Amniotic stem cell (primary cell): ENCODE measurements around the gene SPTB.

Experiments
- DNase-seq: peaks from one replicate; lab custom pipeline; 2025; lab: John Stamatoyannopoulos, UW

Gene SPTB

DNA sequence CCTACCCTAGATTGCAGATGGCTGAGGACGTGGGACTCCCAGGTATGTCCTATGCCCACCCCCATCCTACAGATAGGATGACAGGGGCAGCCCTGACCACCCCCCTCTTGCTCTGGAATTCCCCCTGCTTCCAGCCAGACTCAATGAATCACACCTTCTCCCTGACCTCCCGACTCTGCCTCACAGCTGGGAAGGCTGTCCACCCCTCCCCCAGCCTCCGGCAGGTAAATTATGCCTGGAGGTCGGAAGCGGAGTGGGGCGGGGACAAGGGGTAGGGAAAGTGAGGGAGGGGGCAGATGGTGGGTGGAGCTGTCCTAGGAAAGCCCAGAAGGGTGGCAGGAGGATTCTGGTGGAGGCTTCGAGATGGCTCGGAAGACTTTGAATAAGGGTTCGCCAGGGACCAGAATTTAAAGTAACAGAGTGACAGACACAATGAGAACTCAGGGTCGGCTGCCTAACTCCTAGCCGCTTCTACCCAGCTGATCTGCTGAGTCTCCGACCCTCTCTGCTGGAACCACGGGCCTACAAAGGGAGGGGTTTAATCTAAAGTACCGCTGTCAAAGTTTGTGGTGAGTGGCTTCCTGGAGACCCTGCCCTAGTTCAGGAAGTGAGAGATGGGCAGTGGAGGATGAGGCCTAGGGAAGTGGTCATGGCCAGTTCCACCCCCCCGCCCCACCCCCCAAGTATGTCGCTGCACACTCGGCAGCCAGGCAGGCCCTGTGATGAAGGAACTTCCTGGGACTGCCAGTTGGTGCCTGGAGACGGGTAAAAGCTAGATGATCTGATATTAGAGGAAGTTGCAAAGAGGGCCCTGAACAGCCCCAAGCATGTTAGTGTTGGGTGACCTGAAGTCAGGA, 171.3 kb downstream of the SPTB start:
- DNase-seq = no peak

- no peak for DNase-seq
Observed at GRCh38 chr14:64707661-64708060, 172.0 kb downstream of the SPTB start.

DNA sequence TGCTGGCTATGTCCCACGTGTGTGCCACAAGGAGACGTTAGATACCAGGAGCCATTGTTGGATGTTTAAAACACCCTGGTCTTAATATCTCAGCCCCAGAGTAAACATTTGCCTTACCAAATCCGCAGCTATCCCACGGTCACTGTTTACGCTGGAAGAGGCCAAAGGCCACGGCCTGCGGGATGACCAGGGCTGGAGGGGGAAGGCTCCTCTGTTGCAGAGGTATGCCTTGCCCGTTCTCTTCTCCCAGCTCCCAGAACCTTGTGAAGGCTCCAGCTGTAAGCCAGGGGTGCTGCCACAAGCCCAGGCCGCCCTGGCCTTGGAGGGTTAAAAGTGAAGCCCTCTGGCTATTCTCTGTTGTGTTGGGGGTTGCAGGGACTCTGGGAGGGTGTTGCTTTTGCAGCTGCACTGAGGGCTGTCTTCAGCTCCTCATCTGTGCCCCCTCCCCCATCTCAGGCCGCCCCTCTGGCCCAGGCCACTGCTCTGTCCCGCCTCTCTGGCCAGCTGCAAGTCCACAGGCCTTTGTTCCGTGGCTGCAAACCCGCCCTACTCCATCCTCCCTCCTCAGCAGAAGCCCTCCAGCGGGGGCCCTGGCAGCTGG, 173.0 kb downstream of the SPTB start:
- no peak for DNase-seq

DNA sequence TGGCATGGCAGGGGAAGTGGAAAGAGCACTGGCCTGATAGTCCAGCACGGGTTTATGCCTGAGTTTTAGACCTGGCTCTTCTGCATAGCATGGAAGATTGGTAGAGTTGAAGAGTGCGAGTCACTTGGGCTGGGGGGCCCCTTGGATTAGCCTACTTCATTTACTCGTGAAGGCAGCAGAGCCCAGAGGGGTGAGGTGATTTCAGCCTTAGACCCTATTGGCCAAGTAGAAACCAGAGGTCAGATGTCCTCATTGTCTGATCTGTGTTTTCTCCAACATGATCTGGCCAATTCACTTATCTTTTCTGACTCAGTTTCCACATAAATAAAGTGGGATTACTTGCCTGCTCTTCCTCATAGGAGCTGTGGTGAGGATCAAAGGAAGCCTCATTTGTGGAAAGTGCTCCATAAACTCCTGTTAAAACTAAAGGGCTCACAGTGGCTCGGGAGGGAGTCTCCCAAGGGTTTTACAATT, 173.6 kb downstream of the SPTB start:
- DNase-seq = no peak

DNA sequence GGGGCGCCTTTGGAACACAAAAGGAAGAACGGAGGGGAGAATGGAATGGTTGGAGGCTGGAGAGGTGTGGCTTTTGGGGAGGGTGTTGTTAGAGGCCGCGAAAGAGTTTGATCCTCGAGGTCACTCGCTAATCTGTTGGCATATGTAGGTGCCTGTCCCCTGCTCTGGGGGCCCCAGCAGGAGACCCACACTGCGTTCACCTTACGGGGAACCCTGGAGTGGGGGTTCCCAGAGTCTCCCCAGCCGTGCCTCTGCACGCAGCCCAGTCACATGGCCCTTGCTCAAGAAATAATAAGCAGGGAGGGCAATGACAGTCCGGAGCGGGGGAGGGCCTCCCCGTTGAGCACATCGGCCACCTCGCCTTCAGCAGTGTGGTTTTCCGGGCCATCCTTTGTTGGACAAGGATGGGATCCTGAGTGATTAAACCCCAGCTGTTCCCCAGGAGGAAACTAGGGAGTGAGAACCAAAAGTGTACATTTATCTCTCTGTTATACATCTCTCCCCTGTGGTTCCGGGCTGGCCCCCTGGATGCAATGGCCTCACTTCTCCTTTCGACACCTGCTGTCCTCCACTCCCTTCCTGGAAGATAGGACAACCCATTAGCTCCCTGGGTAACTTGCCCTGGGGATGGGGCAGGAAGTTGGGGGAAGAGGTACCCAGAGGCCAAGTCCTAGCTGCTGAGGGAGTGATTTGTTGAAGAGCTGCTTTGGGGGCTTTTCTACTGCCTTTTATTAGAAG, 174.2 kb downstream of the SPTB start:
- DNase-seq = no peak

DNA sequence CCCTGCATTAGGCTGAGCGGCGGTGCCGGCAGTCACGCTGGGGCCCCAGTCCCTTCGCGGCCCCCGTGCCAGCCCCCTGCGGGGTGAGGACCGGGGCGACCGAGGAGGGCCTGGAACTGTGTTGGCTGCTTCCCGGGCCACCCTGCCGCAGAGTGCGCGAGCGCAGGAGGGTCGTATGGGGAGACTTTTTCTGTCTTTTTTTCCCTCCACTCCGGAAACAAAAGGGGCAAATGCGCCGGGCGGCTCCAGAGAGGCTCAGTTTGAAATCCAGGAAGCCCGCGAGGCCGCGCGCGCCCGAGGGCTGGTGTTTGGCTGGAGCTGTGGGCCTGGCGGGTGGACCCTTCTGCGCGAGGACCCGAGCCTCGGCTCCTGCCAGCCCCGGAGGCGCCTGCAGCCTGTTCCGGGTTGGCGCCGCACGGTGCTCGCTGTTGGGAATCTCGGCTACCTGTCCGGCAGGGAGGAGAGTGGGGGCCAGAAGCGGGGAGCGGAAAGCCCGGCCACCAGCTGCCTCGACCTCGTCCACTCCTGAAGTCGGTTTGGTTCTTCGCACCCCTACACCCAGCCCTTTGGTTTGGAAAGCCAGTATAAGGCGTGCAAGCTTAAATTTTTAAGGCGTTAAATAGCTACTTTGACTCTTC, 174.8 kb downstream of the SPTB start:
- DNase-seq = no peak

DNA sequence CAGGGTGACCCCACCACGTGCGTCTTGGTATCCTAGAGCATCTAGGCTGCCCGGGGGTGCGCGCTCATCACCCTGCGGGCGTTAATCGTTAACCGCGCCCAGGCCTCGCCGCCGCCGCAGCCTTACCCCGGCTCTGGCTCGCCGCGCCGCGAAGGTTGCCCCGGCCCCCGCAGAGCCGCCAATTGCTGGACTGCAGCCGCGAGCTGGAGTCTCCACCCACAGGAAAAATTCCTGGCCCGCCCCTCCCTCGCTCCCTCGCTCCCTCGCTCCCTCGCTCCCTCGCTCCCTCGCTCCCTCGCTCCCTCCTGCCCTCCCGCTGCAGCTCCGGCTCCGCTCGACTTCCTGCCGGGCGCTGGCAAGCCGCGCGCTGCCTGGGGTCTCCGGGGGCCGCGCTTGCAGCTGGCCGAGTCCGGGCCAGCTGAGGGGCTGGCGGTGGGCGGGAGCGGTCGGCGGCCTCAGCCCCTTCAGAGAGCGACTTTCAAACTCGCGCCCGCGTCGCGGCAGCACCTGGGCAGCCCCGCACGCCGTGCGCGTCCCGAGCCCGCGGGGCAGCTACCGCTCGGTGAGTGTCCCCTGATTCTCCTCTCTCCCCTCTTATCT, 175.5 kb downstream of the SPTB start, which contains the start of gene PLEKHG3:
Gene PLEKHG3 (plus strand): TSS at position 282 of the 600 bp plus-strand sequence. CDS start 23,208 bp downstream, outside the sequence.
- DNase-seq = no peak

GRCh38 chr14:64703395-64704142, 176.1 kb downstream of the SPTB start:
- no peak for DNase-seq

DNA sequence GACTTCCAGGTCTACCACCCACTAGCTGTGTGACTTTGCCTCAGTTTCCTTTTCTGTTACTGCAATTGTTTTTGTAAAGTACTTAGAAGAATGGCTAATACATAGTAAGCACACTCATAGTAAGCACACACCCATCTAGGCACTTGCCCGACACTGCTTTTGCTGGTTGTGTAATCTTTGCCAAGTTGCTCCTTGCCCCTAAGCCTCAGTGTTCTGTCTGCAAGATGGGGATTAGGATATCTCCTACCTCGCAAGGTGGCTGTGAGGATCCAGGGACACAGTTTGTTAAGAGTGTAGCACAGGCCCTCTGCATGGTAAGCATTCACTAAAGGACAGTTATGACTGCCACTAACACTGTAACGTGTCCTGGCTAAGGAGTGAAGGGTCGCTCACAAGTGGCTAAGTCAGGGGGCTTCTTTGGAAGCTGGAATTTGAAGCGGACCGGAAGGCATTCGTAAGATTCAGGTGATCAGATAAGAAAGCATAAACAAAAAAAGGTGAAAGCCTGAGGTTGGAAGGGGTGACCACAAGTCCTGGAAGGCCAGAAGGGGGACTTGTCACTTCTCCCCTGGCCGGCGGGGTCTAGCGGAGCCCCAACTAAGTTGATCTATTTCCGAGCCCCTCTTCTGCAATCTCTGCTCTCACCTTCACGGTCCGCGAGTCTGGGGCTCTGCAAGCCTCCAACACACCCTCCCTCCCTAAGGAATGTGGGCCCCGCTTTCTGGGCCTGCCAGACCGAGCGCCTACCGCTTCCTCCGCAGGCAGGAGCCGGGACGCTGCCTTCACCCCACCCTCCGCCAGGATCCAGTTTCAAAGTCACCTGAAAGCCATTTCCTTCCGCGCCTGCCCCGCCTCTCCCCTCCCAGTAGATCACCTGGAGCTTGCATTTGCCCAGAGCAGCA, 177.0 kb downstream of the SPTB start:
- no peak for DNase-seq

DNA sequence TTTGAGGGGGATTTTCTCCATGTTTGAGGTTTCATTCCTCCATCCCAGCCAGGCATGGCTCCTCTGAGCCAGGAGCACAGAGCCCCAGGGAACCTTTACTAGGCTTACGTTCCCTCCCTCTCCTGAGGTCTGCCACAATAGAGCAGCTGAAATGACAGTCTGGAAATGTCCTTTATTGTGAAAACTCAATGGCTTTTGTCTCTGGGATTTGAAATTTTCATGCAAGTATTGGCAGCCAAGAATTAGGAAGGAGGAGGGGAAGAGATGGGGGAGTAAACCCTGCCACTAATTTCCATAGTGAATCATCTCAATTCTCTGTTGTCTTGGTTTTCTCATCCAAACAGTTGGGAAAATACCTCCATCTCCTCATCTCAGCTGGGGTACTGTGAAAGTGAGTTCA, 178.0 kb downstream of the SPTB start:
- DNase-seq = no peak

- DNase-seq = no peak
Observed at GRCh38 chr14:64700894-64701293, 178.8 kb downstream of the SPTB start.

- no peak for DNase-seq
Observed at GRCh38 chr14:64700290-64700689, 179.4 kb downstream of the SPTB start.

GRCh38 chr14:64698903-64699302, 180.8 kb downstream of the SPTB start:
- no peak for DNase-seq

DNA sequence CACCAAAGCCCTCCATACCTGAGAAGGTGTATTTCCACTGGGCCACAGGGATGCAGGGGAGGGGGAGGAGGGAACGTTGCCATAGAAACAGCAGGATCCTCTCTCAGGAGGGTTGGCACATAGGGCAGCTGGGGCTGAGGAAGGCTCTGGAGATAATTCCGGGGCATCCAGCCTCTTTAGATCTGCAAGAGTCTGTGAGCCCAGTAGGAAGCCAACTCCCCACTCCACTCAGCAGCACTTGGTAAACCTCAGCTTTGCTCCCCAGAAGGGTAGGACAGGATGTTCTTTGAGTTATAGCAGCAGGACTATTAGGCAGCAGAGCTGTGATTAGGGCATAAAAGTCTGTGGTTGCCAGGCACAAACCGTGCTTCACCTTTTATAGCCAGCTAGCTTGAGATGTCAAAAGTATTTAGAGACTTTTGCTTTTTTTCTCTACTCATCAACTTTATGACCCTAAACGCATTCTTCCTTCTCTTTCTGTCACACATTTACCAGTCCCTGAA, 183.3 kb downstream of the SPTB start:
- no peak for DNase-seq
